ENCODE measurements around the gene WDR89. TPM values are rescaled to one million over a fixed set of nuclear protein-coding genes. Genes with fewer than 3 reads are reported as not detected.
"Not testable (repeated sequence)": the region's sequence is repeated elsewhere in the genome, so short reads cannot be mapped to it uniquely, and the experiment has no call there.

The WDR89 gene
- total and polyA plus RNA-seq, 2 donors = 8.1 to 28.3 TPM

GRCh38 chr14:63670692-63671091 lies 29.0 kb upstream of the WDR89 start:
- no peaks in the 10 kb centered on the region for H3K36me3 ChIP-seq (ENCODE audit: insufficient read depth)
- no peaks in the 10 kb centered on the region for H3K4me1 ChIP-seq (ENCODE audit: insufficient read depth)
- no peak overlapping the region for H3K27ac ChIP-seq (ENCODE audit: low read depth)
- no peak overlapping the region for H3K4me3 ChIP-seq (ENCODE audit: low read depth, low read length)
- DNase-seq (ENCODE audit: extremely low spot score) = no peak

- WGBS = 74% methylated on average over 1 of the region's 1 CpG
- DNase-seq (ENCODE audit: extremely low spot score) = no peak
- no peaks in the 10 kb centered on the region for H3K4me1 ChIP-seq (ENCODE audit: insufficient read depth)
- no peak overlapping the region for H3K4me3 ChIP-seq (ENCODE audit: low read depth, low read length)
- no peaks in the 10 kb centered on the region for H3K36me3 ChIP-seq (ENCODE audit: insufficient read depth)
- no peak overlapping the region for H3K27ac ChIP-seq (ENCODE audit: low read depth)
Observed at GRCh38 chr14:63666335-63666734, 24.7 kb upstream of the WDR89 start.

- Histone ChIP-seq H3K27ac (ENCODE audit: low read depth) (no peak overlapping the region), H3K4me1 (ENCODE audit: insufficient read depth) (no peaks in the 10 kb centered on the region), H3K4me3 (ENCODE audit: low read depth, low read length) (no peak overlapping the region), H3K36me3 (ENCODE audit: insufficient read depth) (no peaks in the 10 kb centered on the region)
- 89% methylated on average over 12 of the region's 12 CpGs for WGBS
- DNase-seq (ENCODE audit: extremely low spot score) = no peak
Observed at GRCh38 chr14:63663428-63664341, 22.0 kb upstream of the WDR89 start.

- Histone ChIP-seq H3K27ac (ENCODE audit: low read depth) (no peak overlapping the region), H3K4me1 (ENCODE audit: insufficient read depth) (no peaks in the 10 kb centered on the region), H3K4me3 (ENCODE audit: low read depth, low read length) (no peak overlapping the region), H3K36me3 (ENCODE audit: insufficient read depth) (no peaks in the 10 kb centered on the region)
- no peak for DNase-seq (ENCODE audit: extremely low spot score)
- WGBS = 94% methylated on average over 8 of the region's 8 CpGs
Observed at GRCh38 chr14:63662776-63663175, 21.1 kb upstream of the WDR89 start.

GRCh38 chr14:63661881-63662280 lies 20.2 kb upstream of the WDR89 start:
- not testable (repeated sequence) for H3K36me3 ChIP-seq (ENCODE audit: insufficient read depth); H3K27ac ChIP-seq (ENCODE audit: low read depth); H3K4me3 ChIP-seq (ENCODE audit: low read depth, low read length); H3K4me1 ChIP-seq (ENCODE audit: insufficient read depth); DNase-seq (ENCODE audit: extremely low spot score)
- 96% methylated on average over 10 of the region's 10 CpGs for WGBS

GRCh38 chr14:63659726-63660125 lies 18.1 kb upstream of the WDR89 start:
- Histone ChIP-seq H3K4me1 (ENCODE audit: insufficient read depth) (no peaks in the 10 kb centered on the region), H3K36me3 (ENCODE audit: insufficient read depth) (peaks cover 2% of the 10 kb centered on the region), H3K27ac (ENCODE audit: low read depth) (no peak overlapping the region), H3K4me3 (ENCODE audit: low read depth, low read length) (no peak overlapping the region)
- DNase-seq (ENCODE audit: extremely low spot score) = no peak
- WGBS = 86% methylated on average over 4 of the region's 4 CpGs

- WGBS = 86% methylated on average over 4 of the region's 4 CpGs
- Histone ChIP-seq H3K36me3 (ENCODE audit: insufficient read depth) (peaks cover 2% of the 10 kb centered on the region), H3K4me1 (ENCODE audit: insufficient read depth) (no peaks in the 10 kb centered on the region), H3K4me3 (ENCODE audit: low read depth, low read length) (no peak overlapping the region), H3K27ac (ENCODE audit: low read depth) (no peak overlapping the region)
- no peak for DNase-seq (ENCODE audit: extremely low spot score)
Observed at GRCh38 chr14:63656194-63656593, 14.5 kb upstream of the WDR89 start.

- no peaks in the 10 kb centered on the region for H3K4me1 ChIP-seq (ENCODE audit: insufficient read depth)
- WGBS = 71% methylated on average over 2 of the region's 2 CpGs
Observed at GRCh38 chr14:63654936-63655335, 13.3 kb upstream of the WDR89 start.

GRCh38 chr14:63654346-63654745 lies 12.7 kb upstream of the WDR89 start:
- no peak for DNase-seq (ENCODE audit: extremely low spot score)
- 95% methylated on average over 2 of the region's 2 CpGs for WGBS
- H3K4me1 ChIP-seq (ENCODE audit: insufficient read depth) = no peaks in the 10 kb centered on the region
- H3K36me3 ChIP-seq (ENCODE audit: insufficient read depth) = peaks cover 2% of the 10 kb centered on the region
- H3K4me3 ChIP-seq (ENCODE audit: low read depth, low read length) = no peak overlapping the region
- H3K27ac ChIP-seq (ENCODE audit: low read depth) = no peak overlapping the region

More at GRCh38 chr14:63654936-63655335, 13.3 kb upstream of the WDR89 start:
- H3K36me3 ChIP-seq (ENCODE audit: insufficient read depth) = peaks cover 2% of the 10 kb centered on the region
- no peak overlapping the region for H3K27ac ChIP-seq (ENCODE audit: low read depth)
- no peak for DNase-seq (ENCODE audit: extremely low spot score)
- H3K4me3 ChIP-seq (ENCODE audit: low read depth, low read length) = no peak overlapping the region

GRCh38 chr14:63652406-63652805 lies 10.7 kb upstream of the WDR89 start:
- whole genome bisulfite sequencing = 94% methylated on average over 3 of the region's 3 CpGs
- no peak for DNase-seq (ENCODE audit: extremely low spot score)
- peaks cover 1% of the 10 kb centered on the region for H3K36me3 ChIP-seq (ENCODE audit: insufficient read depth)
- no peak overlapping the region for H3K4me3 ChIP-seq (ENCODE audit: low read depth, low read length)
- H3K4me1 ChIP-seq (ENCODE audit: insufficient read depth) = no peaks in the 10 kb centered on the region
- H3K27ac ChIP-seq (ENCODE audit: low read depth) = no peak overlapping the region

- Histone ChIP-seq H3K4me3 (ENCODE audit: low read depth, low read length) (no peak overlapping the region), H3K4me1 (ENCODE audit: insufficient read depth) (no peaks in the 10 kb centered on the region), H3K27ac (ENCODE audit: low read depth) (no peak overlapping the region), H3K36me3 (ENCODE audit: insufficient read depth) (no peaks in the 10 kb centered on the region)
- WGBS = 85% methylated on average over 3 of the region's 3 CpGs
- DNase-seq (ENCODE audit: extremely low spot score) = no peak
Observed at GRCh38 chr14:63650256-63650952, 8.7 kb upstream of the WDR89 start.

- Histone ChIP-seq H3K36me3 (ENCODE audit: insufficient read depth) (no peaks in the 10 kb centered on the region), H3K27ac (ENCODE audit: low read depth) (no peak overlapping the region), H3K4me3 (ENCODE audit: low read depth, low read length) (no peak overlapping the region), H3K4me1 (ENCODE audit: insufficient read depth) (no peaks in the 10 kb centered on the region)
- no peak for DNase-seq (ENCODE audit: extremely low spot score)
- WGBS = 65% methylated on average over 6 of the region's 6 CpGs
Observed at GRCh38 chr14:63647696-63648410, 6.2 kb upstream of the WDR89 start.

GRCh38 chr14:63644741-63645140 lies 3.1 kb upstream of the WDR89 start:
- Histone ChIP-seq H3K4me1 (ENCODE audit: insufficient read depth) (no peaks in the 10 kb centered on the region), H3K4me3 (ENCODE audit: low read depth, low read length) (no peak overlapping the region), H3K27ac (ENCODE audit: low read depth) (no peak overlapping the region), H3K36me3 (ENCODE audit: insufficient read depth) (no peaks in the 10 kb centered on the region)
- 88% methylated on average over 2 of the region's 2 CpGs for WGBS
- no peak for DNase-seq (ENCODE audit: extremely low spot score)

All from urinary bladder (tissue), 4 donors.